Measurements from ENCODE around the gene TEPSIN. TPM values are rescaled to one million over a fixed set of nuclear protein-coding genes. Genes with fewer than 3 reads are reported as not detected.

The TEPSIN gene
- total and polyA plus RNA-seq, 2 of the 8 experiments (the other 6 are each of a cell fraction or from before 2014, with no cell fraction given) = 22.9 to 28.0 TPM

DNA sequence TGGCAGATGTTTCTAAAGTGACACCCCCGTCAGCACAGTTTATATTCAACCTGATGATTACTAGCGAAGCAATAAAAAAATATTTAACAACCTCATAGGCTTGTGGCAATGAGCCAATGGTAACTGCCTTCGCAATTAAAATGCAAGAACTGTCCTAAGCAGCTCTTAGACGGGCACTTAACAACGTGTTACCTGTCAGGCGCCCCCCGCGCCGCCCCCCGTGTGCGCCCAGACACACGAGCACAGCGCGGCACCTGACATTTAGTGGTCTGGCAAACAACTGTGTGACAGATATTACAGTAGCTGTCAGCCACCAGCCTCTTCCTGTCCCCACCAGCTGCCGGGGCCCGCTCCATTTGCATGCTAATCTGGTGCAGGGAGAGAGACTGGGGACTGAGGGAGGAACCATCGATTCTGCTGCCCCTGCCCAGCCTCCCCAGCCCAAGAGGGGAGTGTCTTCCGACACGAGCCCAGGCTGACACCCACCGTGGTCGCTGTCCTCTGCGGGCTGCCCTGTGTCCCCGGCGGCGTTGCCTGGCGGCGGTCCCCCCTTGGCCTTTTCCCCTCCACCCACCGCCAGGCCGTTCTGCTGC, 12.9 kb upstream of the TEPSIN start:
- no peak overlapping the region for H3K9ac ChIP-seq (replicated peaks in 1 of 4; ENCODE audit: extremely low read depth in 1 of 4, low read depth in 3 of 4, low read length in 3 of 4)
- H3K56ac ChIP-seq (replicated peaks; ENCODE audit: insufficient read length, low read depth, low read length) = no peak overlapping the region
- H3K36me3 ChIP-seq (ENCODE audit: control insufficient read depth in 2 of 4, insufficient read depth in 4 of 4, low read length in 3 of 4) = no peaks in the 10 kb centered on the region; a peak in 1 of 8 replicates
- no peak overlapping the region for H2BK5ac ChIP-seq (ENCODE audit: low read depth, low read length)
- DNase-seq (ENCODE audit: low read depth in 1 of 2, low spot score in 2 of 2) (no peak), FAIRE-seq (no peak)
- H2BK15ac ChIP-seq (ENCODE audit: low read length) = no peak overlapping the region
- peaks cover 0 to 8% (median 2%) of the 10 kb centered on the region in 4 experiments; a peak in 3 of 7 replicates for H3K4me1 ChIP-seq (replicated peaks in 1 of 4; ENCODE audit: control insufficient read depth in 3 of 4, insufficient read depth in 4 of 4, low read length in 3 of 4)
- no peak overlapping the region for H2BK20ac ChIP-seq (ENCODE audit: low read length)
- H4K5ac ChIP-seq (ENCODE audit: insufficient read length, low read depth, low read length) = no peak overlapping the region
- H3K79me2 ChIP-seq (ENCODE audit: control insufficient read depth in 1 of 2, insufficient read depth in 2 of 2, low read length in 2 of 2) = no peaks in the 10 kb centered on the region
- H3K14ac ChIP-seq (ENCODE audit: insufficient read length) = no peak overlapping the region
- H4K8ac ChIP-seq (ENCODE audit: extremely low read depth, insufficient read depth, low read length) = no peak overlapping the region
- H3K4me3 ChIP-seq (ENCODE audit: extremely low read depth in 1 of 4, insufficient read depth in 2 of 4, low read depth in 3 of 4, low read length in 4 of 4) = no peak overlapping the region
- no peaks in the 10 kb centered on the region for H3K79me1 ChIP-seq (ENCODE audit: low read depth, low read length)
- H2AFZ ChIP-seq (ENCODE audit: low read length) = no peak overlapping the region
- WGBS, 2 experiments (ENCODE audit: extremely low coverage in 1 of 2, insufficient coverage in 1 of 2, insufficient read length in 1 of 2, insufficient replicate concordance in 2 of 2, low coverage in 1 of 2, low lambda C conversion rate in 2 of 2, missing lambda C conversion rate in 1 of 2) = 81% methylated on average over 28 of the region's 29 CpGs; no CpG with 5 or more reads in 1 of the 2 experiments
- H3K4me2 ChIP-seq (ENCODE audit: insufficient read depth in 1 of 2, low read depth in 2 of 2, low read length in 2 of 2) = no peak overlapping the region
- CTCF ChIA-PET (ENCODE audit: partially characterized antibody) = interaction anchor here (1.0 to 7.0 kb wide), 6 partner anchors 18 to 267 kb away, joined by 3 to 50 read pairs (median 5); no protein-coding TSS in a partner anchor
- peaks cover 0 to 14% of the 10 kb centered on the region in 2 experiments for H4K20me1 ChIP-seq (replicated peaks in 1 of 2; ENCODE audit: control insufficient read depth in 1 of 2, insufficient read depth in 2 of 2, low read length in 2 of 2)
- no peak overlapping the region for H3K27ac ChIP-seq (ENCODE audit: low read depth, low read length)
- no peak overlapping the region for H3K23ac ChIP-seq (ENCODE audit: insufficient read length)
- POLR2A ChIA-PET (ENCODE audit: partially characterized antibody) = interaction anchor here (0.8 to 1.7 kb wide), 6 partner anchors 10 to 272 kb away, joined by 3 to 6 read pairs (median 3); partner anchors contain the start of genes ACTG1 and TEPSIN
- H3K27me3 ChIP-seq (replicated peaks in 1 of 4; ENCODE audit: control insufficient read depth in 3 of 4, extremely low read depth in 1 of 4, insufficient read depth in 3 of 4, low read length in 3 of 4) = no peaks in the 10 kb centered on the region
- no peak overlapping the region for H2BK120ac ChIP-seq (replicated peaks; ENCODE audit: low read depth, low read length)
- peaks cover 6% of the 10 kb centered on the region; the same call in 1 of the 2 replicates for H3K23me2 ChIP-seq (ENCODE audit: low read depth, low read length)
- no peak overlapping the region for H2BK12ac ChIP-seq (ENCODE audit: low read depth, low read length)
- no peak overlapping the region for H3K4ac ChIP-seq (replicated peaks; ENCODE audit: insufficient read length, low read depth, low read length)
- H4K91ac ChIP-seq (replicated peaks; ENCODE audit: insufficient read length, low read length) = no peak overlapping the region
- H3K9me3 ChIP-seq (ENCODE audit: insufficient read depth in 2 of 2, low read depth in 1 of 2, low read length in 1 of 2) = no peaks in the 10 kb centered on the region
- no peak overlapping the region for H2AK5ac ChIP-seq (ENCODE audit: low read depth, low read length)
- H3K18ac ChIP-seq (ENCODE audit: extremely low read depth, low read length) = no peak overlapping the region
- TF ChIP-seq RFX5 (IDR thresholded peaks at IDR 0.05; ENCODE audit: borderline replicate concordance, low read depth, low read length) (no peak), CHD1 (IDR thresholded peaks at IDR 0.05; ENCODE audit: low read depth, low read length) (no peak), NRF1 (IDR thresholded peaks at IDR 0.05; ENCODE audit: low read depth, low read length) (no peak), FOSL1 (IDR thresholded peaks at IDR 0.05; ENCODE audit: insufficient read depth, low read depth, low read length) (no peak), HDAC2 (IDR thresholded peaks at IDR 0.05; ENCODE audit: borderline replicate concordance in 1 of 2, low read depth in 2 of 2, low read length in 2 of 2) (no peak), TEAD4 (IDR thresholded peaks at IDR 0.05; ENCODE audit: low read depth, low read length) (no peak), BACH1 (IDR thresholded peaks at IDR 0.05; ENCODE audit: low read length) (no peak), KDM5A (IDR thresholded peaks at IDR 0.05; ENCODE audit: low read length) (no peak), SIRT6 (IDR thresholded peaks at IDR 0.05; ENCODE audit: low read length) (no peak), JUND (IDR thresholded peaks at IDR 0.05; ENCODE audit: low read length) (no peak), EP300 (IDR thresholded peaks at IDR 0.05; ENCODE audit: borderline replicate concordance in 1 of 2, low read depth in 2 of 2, low read length in 2 of 2) (no peak), BRCA1 (IDR thresholded peaks at IDR 0.05; ENCODE audit: low read depth, low read length) (no peak), RXRA (IDR thresholded peaks at IDR 0.05; ENCODE audit: insufficient read depth, low read depth, low read length) (no peak)

All from H1 (cell line).